Left colon (tissue), 2 donors: Measurements from ENCODE around the gene APMAP. TPM values are rescaled to one million over a fixed set of nuclear protein-coding genes. Genes with fewer than 3 reads are reported as not detected.
"Not testable (repeated sequence)": the region's sequence is repeated elsewhere in the genome, so short reads cannot be mapped to it uniquely, and the experiment has no call there.

ENCODE experiments used
- ATAC-seq: fragments of 200-7000 bp; cut with Tn5 transposase; one replicate; pipeline ENCODE4 v1.9.1; 2020; ENCODE audit warnings: mild to moderate bottlenecking, moderate library complexity
- DNase-seq, 2 donors: peaks; one replicate each; pipeline ENCODE4 v3.0.0-alpha.2; 2020
- intact Hi-C, 2 donors: fragments of 100-400 bp; cut with DNase I in 1 of 2; cut with micrococcal nuclease in 1 of 2; formaldehyde crosslinking; loops; one replicate each; pipeline versions ENCODE4 v1.11.2 to v1.14.0; 2022; cut with DNase I, micrococcal nuclease
- total RNA-seq, 2 donors: library from RNA; stranded (reverse); fragmentation: NEBNext Ultra II Directional; extraction: Animal tissue kit (Norgen Biotek cat#: 25700); gene quantifications; one replicate each; pipeline ENCODE4 v1.2.1, GENCODE V29; 2021
- donor health status: DM: no; HTN: no; CAD: no.
- donor health status: DM: yes; HTN: yes; CAD: no.

Gene APMAP
- total RNA-seq, 2 donors from 2014 or later = 44.5 to 53.4 TPM

- DNase-seq = no peak
- intact Hi-C loops = no loop called here
- no peak for ATAC-seq
Measured at GRCh38 chr20:24933266-24933908, 59.2 kb downstream of the APMAP start.

- intact Hi-C loops, ATAC-seq, DNase-seq: not testable (repeated sequence)
Measured at GRCh38 chr20:24931893-24932292, 60.7 kb downstream of the APMAP start.

DNA sequence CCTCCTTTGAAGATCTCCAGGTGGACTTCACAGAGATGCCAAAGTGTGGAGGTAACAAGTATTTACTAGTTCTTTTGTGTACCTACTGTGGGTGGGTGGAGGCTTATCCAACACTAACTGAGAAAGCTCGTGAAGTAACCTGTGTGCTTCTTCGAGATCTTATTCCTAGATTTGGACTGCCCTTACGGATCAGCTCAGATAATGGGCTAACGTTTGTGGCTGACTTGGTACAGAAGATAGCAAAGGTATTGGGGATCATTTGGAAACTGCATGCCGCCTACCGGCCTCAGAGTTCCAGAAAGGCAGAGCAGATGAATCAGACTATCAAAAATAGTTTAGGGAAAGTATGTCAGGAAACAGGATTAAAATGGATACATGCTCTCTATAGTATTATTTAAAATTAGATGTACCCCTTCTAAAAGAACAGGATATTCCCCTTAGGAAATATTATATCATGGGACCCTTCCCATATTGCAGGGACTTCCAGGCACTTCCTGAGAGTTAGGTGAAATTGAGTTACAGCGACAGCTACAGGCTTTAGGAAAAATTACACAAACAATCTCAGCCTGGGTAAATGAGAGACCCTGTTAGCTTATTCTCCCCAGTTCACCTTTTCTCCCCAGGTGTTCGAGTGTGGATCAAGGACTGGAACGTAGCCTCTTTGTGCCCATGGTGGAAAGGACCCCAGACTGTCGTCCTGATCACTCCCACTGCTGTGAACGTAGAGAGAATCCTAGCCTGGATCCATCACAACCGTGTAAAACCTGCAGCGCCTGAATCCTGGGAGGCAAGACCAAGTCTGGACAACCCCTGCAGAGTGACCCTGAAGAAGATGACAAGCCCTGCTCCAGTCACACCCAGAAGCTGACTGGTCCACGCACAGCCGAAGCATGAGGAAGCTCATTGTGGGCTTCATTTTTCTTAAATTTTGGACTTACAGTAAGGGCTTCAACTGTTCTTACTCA is 61.5 kb downstream of the APMAP start:
- DNase-seq, intact Hi-C loops, ATAC-seq: not testable (repeated sequence)

GRCh38 chr20:24929867-24930723 is 62.5 kb downstream of the APMAP start:
- peak; percentile 63 to 70 for DNase-seq
- ATAC-seq = peak; percentile 92
- intact Hi-C loops = not testable (repeated sequence)

- ATAC-seq, DNase-seq, intact Hi-C loops: not testable (repeated sequence)
Measured at GRCh38 chr20:24929259-24929658, 63.3 kb downstream of the APMAP start.

DNA sequence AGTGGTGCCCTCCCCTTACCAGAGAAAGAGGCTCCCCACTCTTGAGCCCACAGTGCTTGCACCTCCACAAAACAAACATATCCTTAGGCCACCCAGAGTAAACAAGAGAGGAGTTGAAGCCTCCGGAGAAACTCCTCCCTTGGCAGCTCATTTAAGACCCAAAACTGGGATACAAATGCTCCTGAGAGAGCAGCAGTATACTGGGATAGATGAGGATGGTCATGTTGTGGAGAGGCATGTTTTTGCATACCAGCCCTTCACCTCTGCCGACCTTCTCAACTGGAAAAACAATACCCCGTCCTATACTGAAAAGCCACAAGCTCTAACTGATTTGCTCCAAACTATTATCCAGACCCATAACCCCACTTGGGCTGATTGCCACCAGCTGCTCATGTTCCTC is 71.8 kb downstream of the APMAP start:
- ATAC-seq, intact Hi-C loops, DNase-seq: not testable (repeated sequence)

GRCh38 chr20:24919665-24920064 is 72.9 kb downstream of the APMAP start:
- intact Hi-C loops = loop anchor here in 1 of 2 donors (10.0 kb wide), 1 partner anchor 755 kb away; no protein-coding TSS in a partner anchor
- not testable (repeated sequence) for DNase-seq, ATAC-seq

DNA sequence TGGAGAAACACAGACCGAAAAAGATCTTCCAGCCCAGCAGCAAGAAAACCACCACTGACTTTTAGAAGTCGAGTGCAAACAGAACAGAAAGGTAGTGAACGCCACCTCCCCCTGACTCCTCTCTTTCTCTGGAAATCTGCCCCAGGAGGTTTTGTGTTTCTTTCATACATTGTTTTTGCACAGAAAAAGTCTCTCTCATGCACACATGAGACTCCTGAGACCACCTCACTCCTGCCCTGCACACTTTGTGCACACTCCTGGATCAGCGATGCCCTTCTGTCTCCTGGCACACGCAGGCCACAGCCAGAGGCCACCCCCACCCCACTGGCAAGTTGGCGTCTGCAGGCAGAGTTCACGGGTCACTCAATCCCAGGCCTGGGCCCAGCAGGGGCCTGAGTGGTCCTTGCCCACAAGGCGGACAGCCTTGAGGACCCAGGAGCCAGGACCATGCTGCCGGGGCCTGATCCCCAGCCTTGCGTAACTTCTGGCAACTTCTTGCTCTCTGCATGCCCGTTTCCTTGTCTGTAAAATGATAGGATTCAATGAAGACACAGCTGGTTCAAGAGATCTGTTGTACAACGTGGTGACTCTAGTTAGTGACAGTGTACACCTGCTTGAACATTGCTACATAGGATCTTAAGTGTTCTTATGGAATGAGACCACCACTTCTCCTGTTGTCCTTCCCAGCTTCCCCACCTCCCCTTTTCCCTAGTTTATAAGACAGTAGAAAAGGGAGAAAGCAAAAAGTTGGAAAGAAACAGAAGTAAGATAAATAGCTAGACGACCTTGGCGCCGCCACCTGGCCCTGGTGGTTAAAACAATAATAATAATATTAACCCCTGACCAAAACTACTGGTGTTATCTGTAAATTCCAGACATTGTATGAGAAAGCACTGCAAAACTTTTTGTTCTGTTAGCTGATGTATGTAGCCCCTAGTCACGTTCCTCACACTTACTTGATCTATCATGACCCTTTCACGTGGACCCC is 73.7 kb downstream of the APMAP start:
- DNase-seq = no peak
- intact Hi-C loops = loop anchor here in 1 of 2 donors (10.0 kb wide), 1 partner anchor 754 kb away; no protein-coding TSS in a partner anchor
- no peak for ATAC-seq

DNA sequence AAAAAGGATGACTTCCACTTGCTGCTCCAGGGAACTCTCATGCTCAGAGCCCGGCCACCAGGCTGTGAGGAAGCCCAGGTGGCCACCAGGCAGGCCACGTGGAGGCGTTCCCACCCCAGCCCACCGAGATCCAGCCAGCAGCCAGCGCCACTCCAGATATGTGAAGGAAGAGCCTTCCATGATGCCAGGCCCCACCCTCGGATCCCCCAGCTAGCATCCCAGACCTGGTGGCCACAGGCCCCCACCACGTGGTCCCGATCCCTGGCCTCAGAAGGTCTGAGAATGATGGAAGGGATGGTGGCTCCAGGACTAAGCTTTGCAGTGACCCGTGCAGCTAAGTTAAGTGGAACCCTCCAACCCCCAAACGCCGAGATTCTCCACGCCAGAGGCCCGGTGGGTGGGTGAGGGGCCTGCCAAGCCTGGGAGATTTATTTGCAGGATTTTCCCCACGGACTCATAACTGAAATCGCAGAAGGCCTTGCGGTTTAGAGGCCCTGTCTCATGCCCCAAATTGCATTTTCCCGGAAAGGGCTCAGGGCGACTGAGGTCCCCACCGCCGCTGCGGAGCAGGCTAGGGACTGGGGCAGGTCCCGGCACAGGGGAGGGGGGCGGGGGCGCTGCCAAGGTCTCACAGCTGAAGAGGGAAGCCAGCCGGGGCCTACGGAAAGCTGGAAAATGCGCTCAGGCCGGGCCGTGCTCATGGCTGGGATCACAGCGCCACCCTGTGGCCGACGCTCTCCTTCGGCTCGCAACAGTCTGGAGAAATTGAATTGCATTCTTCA is 74.6 kb downstream of the APMAP start:
- DNase-seq (peak in 1 of 2 donors; percentile 78), ATAC-seq (peak; percentile 84)
- intact Hi-C loops = loop anchor here in 1 of 2 donors (10.0 kb wide), 1 partner anchor 753 kb away; no protein-coding TSS in a partner anchor

DNA sequence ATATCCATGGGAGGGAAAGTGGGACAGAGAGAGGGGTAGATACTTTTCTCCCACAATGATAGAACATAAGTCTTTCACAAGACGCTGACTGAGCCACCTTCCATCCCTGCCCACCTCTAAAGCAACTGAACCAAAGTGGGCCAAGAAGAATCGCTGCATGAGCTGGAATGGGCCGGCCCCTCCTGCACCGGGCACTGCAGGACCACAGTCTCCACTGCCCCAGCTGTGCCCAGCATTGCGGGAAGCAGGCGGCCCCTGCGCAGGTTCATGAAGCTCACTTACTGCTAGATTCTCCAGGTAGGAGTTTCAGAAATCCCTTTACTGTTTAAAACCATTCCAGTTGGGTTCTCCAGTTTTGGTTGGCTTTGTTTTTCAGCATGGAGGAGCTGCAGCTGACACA is 75.5 kb downstream of the APMAP start:
- DNase-seq (no peak), ATAC-seq (no peak)
- intact Hi-C loops = loop anchor here in 1 of 2 donors (10.0 kb wide), 1 partner anchor 752 kb away; no protein-coding TSS in a partner anchor

- no peak for DNase-seq
- no peak for ATAC-seq
- intact Hi-C loops = loop anchor here in 1 of 2 donors (10.0 kb wide), 1 partner anchor 752 kb away; no protein-coding TSS in a partner anchor
Measured at GRCh38 chr20:24916412-24916811, 76.1 kb downstream of the APMAP start.

DNA sequence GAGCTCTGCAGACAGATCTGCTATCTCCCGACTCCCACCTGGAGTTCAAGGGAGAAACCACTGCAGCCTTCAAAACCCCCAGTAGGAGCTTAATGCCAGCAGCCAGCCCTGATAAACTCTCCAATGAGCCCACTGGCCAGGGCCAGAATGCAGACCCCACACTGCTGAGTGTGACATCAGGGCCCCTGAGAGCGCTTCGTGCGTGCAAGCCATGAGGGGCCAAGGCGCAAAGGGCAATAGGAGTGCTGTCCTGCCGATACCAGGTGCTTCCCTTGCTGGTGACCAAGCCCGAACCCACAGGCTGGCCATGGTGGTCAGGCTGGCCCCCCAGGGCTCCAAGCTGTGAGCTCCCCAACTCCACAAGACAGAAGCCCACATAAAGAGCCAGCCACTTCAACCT is 76.7 kb downstream of the APMAP start:
- DNase-seq (no peak), ATAC-seq (no peak)
- intact Hi-C loops = loop anchor here in 1 of 2 donors (10.0 kb wide), 1 partner anchor 751 kb away; no protein-coding TSS in a partner anchor

- no peak for DNase-seq
- ATAC-seq = no peak
- intact Hi-C loops = loop anchor here in 1 of 2 donors (10.0 kb wide), 1 partner anchor 751 kb away; no protein-coding TSS in a partner anchor
Measured at GRCh38 chr20:24915440-24915839, 77.1 kb downstream of the APMAP start.

- ATAC-seq (no peak), DNase-seq (no peak)
- intact Hi-C loops = loop anchor here in 1 of 2 donors (10.0 kb wide), 1 partner anchor 750 kb away; no protein-coding TSS in a partner anchor
Measured at GRCh38 chr20:24914388-24915241, 77.9 kb downstream of the APMAP start.

DNA sequence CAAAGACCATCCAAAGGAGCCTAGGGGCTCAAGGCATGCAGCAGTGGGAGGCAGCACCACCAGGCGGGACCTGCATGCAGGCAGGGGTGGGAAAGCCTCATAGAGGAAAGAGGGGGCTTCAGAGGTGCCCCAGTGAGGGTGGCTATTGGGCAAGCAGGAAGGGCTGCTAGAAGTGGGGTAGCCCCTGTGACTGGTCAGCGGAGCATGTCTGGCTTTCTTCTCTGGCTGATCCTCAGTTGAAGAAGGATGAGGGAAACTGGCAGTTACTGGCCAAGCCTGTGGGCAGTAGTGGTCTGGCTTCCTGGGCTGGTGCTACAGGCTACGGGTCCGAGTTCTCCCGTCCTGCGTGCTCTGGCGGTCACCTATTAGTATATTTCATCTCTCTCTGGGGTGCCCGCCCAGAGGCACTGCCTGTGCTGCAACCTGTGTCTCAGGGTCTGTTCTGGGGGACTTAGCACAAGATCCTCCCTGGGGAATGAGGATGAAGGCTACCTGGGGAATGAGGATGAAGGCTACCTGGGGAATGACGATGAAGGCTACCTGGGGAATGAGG is 79.4 kb downstream of the APMAP start:
- ATAC-seq = no peak
- no peak for DNase-seq
- intact Hi-C loops = loop anchor here in 1 of 2 donors (10.0 kb wide), 1 partner anchor 748 kb away; no protein-coding TSS in a partner anchor
